HEK293T (cell line): ENCODE results near the gene C6orf136.

Experiments
- CTCF ChIA-PET: fragments of 350-600 bp; formaldehyde crosslinking; extraction: SDS; loops from one replicate; lab custom pipeline; 2021; ENCODE audit warnings: antibody characterized with exemption, inconsistent platforms; lab: Yijun Ruan, JAX
- POLR2A ChIA-PET: fragments of 350-600 bp; formaldehyde crosslinking; extraction: SDS; loops from one replicate; lab custom pipeline; 2020; ENCODE audit warnings: antibody characterized with exemption, inconsistent platforms; lab: Yijun Ruan, JAX
- DNase-seq: peaks from one replicate; pipeline ENCODE4 v3.0.0; 2012; ENCODE audit warnings: mixed read lengths; ENCODE audit errors: extremely low spot score
- ARNT ChIP-seq: fragments of 450-650 bp; IDR thresholded peaks from 2 replicates; pipeline ENCODE4 v1.6.1; 2017; ENCODE audit warnings: mild to moderate bottlenecking
- BHLHE40 ChIP-seq: fragments of 450-650 bp; IDR thresholded peaks from 2 replicates; pipeline ENCODE4 v1.6.1; 2016; ENCODE audit warnings: mild to moderate bottlenecking, moderate library complexity, borderline replicate concordance
- CTBP1 ChIP-seq: fragments of 450-650 bp; IDR thresholded peaks from 2 replicates; pipeline ENCODE4 v1.6.1; 2016; ENCODE audit warnings: borderline replicate concordance
- ELF4 ChIP-seq: fragments of 450-650 bp; IDR thresholded peaks from 2 replicates; pipeline ENCODE4 v1.6.1; 2017; ENCODE audit warnings: antibody characterized with exemption
- FOXA1 ChIP-seq: fragments of 450-650 bp; IDR thresholded peaks from 2 replicates; pipeline ENCODE4 v1.6.1; 2016; ENCODE audit warnings: mild to moderate bottlenecking
- FOXK2 ChIP-seq: fragments of 450-650 bp; IDR thresholded peaks from 2 replicates; pipeline ENCODE4 v1.6.1; 2016; ENCODE audit warnings: mild to moderate bottlenecking
- FOXM1 ChIP-seq: fragments of 450-650 bp; IDR thresholded peaks from 2 replicates; pipeline ENCODE4 v1.6.1; 2017; ENCODE audit warnings: mild to moderate bottlenecking, borderline replicate concordance
- HDGF ChIP-seq: fragments of 450-650 bp; IDR thresholded peaks from 2 replicates; pipeline ENCODE4 v1.6.1; 2017; ENCODE audit warnings: antibody characterized with exemption, borderline replicate concordance
- L3MBTL2 ChIP-seq: fragments of 450-650 bp; conservative IDR thresholded peaks from 2 replicates; pipeline ENCODE4 v1.6.1; 2016; ENCODE audit warnings: mild to moderate bottlenecking
- LEF1 ChIP-seq: fragments of 450-650 bp; IDR thresholded peaks from 2 replicates; pipeline ENCODE4 v1.6.1; 2017; ENCODE audit warnings: mild to moderate bottlenecking, borderline replicate concordance
- NFRKB ChIP-seq: fragments of 450-650 bp; IDR thresholded peaks from 2 replicates; pipeline ENCODE4 v1.6.1; 2016; ENCODE audit warnings: mild to moderate bottlenecking, moderate library complexity
- SP1 ChIP-seq: fragments of 450-650 bp; IDR thresholded peaks from 2 replicates; pipeline ENCODE4 v1.6.1; 2017
- SUZ12 ChIP-seq: fragments of 450-650 bp; IDR thresholded peaks from 2 replicates; pipeline ENCODE4 v1.6.1; 2016; ENCODE audit warnings: mild to moderate bottlenecking
- TARDBP ChIP-seq: fragments of 450-650 bp; IDR thresholded peaks from 2 replicates; pipeline ENCODE4 v1.6.1; 2016
- ZNF384 ChIP-seq: fragments of 450-650 bp; IDR thresholded peaks from 2 replicates; pipeline ENCODE4 v1.6.1; 2016
- TF ChIP-seq, protein P1 (sequence below): fragments of 450-650 bp; IDR thresholded peaks from 2 replicates; pipeline ENCODE4 v1.6.1; 2016

Gene C6orf136

DNA sequence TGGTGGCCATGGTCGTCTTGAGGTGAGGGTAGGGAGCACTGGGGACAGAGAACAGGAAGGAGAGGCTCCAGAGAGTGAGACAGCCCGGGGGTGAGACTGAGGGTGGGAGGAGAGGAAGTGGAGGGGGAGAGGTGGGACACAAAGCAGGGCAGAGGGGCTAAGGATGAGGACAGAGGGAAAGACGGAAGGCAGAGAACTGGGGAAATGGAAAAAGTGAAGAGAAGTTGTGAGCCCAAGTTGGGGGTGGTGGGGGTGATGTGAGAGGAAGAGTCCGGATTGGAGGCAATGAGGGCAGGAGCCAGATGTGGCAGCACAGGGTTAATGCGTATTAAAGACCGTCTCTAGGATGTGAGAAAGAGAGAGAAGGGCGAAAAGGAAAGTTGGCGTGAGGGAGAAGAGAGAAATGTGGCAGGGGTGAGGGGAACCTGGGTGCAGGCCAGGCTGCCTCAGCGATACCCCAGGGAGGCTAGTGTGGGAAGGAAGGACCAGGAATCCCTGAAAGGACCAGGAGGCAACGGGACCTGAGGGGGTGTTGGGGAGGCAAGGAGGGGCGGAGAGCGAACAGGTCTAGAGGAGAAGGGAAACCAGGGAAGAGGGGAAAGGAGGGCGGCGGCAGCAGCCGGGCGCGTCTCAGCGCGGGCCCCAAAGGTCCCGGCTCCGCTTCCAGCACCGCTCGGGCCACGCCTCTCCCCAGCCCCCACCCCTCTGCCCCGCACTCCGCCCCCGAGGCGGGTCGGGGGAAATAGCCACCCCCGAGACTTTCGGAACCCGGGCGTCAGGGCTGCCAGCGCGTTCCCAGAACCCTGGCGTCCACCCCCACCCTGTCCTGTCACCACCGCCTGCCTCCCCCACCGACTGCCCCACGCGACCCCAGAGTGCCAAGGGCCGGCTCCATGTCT lies 39.3 kb downstream of the C6orf136 start, which contains the start of gene PPP1R18:
PPP1R18 (minus strand) TSS at position 637 of the 899 bp plus-strand sequence; CDS start at position 10, 627 bp downstream.
- ChIA-PET CTCF (no interaction called here), POLR2A (interaction anchor here (0.8 to 1.2 kb wide), 2 partner anchors 11 to 32 kb away, joined by 3 read pairs; no protein-coding TSS in a partner anchor)
- TF ChIP-seq FOXK2: no peak
- no peak for TF ChIP-seq FOXA1
- TF ChIP-seq, protein P1, sequence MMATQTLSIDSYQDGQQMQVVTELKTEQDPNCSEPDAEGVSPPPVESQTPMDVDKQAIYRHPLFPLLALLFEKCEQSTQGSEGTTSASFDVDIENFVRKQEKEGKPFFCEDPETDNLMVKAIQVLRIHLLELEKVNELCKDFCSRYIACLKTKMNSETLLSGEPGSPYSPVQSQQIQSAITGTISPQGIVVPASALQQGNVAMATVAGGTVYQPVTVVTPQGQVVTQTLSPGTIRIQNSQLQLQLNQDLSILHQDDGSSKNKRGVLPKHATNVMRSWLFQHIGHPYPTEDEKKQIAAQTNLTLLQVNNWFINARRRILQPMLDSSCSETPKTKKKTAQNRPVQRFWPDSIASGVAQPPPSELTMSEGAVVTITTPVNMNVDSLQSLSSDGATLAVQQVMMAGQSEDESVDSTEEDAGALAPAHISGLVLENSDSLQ: no peak
- no peak for TF ChIP-seq FOXM1
- no peak for TF ChIP-seq HDGF
- no peak for TF ChIP-seq ZNF384
- TF ChIP-seq CTBP1: no peak
- no peak for TF ChIP-seq LEF1
- no peak for TF ChIP-seq ELF4
- no peak for TF ChIP-seq SP1
- no peak for TF ChIP-seq TARDBP
- no peak for TF ChIP-seq L3MBTL2
- peak; percentile 39 for DNase-seq

DNA sequence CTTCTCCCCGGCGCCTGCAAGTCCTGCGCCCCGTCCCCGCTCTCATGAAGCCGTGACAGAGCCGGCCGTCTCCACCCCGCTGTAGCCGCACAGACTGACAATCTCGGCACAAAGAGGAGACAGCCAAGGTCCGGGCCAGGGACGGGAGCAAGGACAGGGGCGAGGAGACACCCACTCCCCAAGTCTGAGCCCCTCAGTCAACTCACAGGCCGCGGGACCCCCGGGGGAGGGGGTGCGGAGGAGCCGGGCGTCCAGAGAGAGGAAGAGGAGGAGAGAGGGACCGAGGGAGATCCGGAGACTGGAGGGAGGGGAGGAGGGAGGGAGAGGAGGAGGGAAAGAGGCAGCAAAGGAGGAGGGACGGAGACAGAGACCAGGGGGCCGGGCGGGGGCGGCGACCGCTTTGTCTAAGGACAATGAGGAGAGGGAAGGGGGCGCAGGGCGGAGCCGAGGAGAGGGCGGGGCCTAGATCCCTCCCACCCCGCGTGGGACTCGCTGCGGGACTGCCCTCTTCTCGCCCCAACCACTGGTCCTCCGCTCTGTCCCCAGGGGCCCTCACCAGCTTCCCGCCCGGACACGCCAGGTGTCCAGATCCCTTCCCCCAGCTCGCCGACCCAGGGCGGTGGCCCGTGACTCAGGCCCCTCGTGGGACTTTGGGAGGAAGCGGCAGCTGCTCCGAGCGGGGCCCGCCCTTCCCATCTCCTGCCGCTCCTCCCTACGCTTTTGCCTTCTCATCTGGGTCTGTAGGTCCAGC lies 40.1 kb downstream of the C6orf136 start:
- POLR2A ChIA-PET: interaction anchor here (1.1 to 6.3 kb wide), 6 partner anchors 8 to 35 kb away, joined by 3 to 101 read pairs (median 6); partner anchors contain the start of genes DHX16 and MDC1
- TF ChIP-seq L3MBTL2 (0 out of 2 replicates have a peak, but pooled peaks have one; percentile 31), FOXM1 (no peak), TARDBP (peak; percentile 69), CTBP1 (no peak), ARNT (no peak), FOXK2 (no peak), ELF4 (no peak), FOXA1 (no peak), NFRKB (no peak), SP1 (no peak), SUZ12 (no peak)
- TF ChIP-seq, protein P1: peak; percentile 53; the same call in 1 of the 2 replicates
- CTCF ChIA-PET: interaction anchor here (0.5 to 1.9 kb wide), 3 partner anchors 8 to 44 kb away, joined by 3 to 6 read pairs (median 3); no protein-coding TSS in a partner anchor
- peak; percentile 54 for DNase-seq

DNA sequence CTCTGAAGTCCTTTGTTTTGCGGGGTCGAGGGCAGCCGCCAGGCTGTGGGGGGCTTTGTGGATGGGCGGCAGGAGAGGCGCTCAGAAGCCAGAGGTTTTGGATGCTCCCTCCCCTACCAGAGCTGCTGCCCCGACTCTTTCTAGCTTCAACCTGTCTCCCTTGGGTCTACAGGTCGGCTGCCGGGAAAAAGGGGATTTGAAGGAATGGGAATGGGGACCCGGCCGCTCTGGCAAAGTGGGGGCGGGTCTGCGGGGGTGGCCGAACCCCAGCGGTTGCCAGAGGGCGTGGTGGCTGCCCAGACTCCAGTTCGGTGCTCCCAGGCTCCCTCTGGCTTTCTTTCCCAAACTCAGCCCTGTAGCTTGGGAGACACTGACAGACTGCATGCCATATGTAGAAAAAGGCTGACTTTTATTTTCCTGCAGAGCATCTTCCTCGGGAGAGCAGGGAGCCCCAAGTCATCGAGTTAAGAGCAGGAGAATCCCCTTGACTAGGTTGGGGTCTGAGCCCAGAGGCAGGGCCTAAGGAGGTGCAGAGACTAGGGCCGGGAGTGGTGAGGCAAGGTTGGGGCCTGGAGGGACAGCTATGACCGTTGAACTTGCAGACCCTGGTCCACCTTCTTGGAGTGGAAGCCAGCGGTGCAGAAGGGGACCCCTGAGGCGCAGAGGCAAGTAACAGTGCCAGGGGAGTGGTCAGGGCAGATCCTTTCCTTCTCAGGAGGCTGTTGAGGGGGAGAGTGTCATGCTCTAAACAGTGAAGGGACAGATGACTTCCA lies 40.9 kb downstream of the C6orf136 start:
- CTCF ChIA-PET: interaction anchor here (0.7 to 1.9 kb wide), 3 partner anchors 9 to 43 kb away, joined by 3 to 6 read pairs (median 4); no protein-coding TSS in a partner anchor
- POLR2A ChIA-PET: interaction anchor here (1.1 to 6.3 kb wide), 7 partner anchors 9 to 34 kb away, joined by 3 to 101 read pairs (median 5); partner anchors contain the start of genes DHX16 and MDC1
- TF ChIP-seq HDGF (0 out of 2 replicates have a peak, but pooled peaks have one; percentile 24), ELF4 (no peak)
- no peak for DNase-seq

DNA sequence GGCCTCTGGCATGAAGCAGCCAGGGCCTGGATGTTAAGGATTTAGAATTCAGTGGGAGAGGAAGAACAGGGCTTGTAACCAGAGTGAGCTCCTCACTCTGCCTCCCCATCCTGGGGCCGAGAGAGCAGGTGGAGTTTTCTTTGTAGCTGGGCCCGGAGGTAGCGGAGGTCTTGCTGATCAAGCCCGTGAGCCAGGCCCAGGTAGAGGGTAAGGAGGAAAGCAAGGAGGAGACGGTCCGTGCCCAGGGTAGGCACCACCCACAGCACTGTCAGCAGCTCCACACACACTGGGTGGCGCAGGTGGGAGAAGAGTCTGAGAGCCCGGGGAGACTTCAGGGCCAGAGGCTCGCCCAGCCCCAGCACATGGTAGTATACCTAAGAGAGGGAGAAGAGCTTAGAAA lies 41.6 kb downstream of the C6orf136 start:
- POLR2A ChIA-PET: interaction anchor here (1.4 to 6.3 kb wide), 4 partner anchors 16 to 34 kb away, joined by 4 to 101 read pairs (median 32); partner anchors contain the start of gene MDC1
- CTCF ChIA-PET: interaction anchor here (0.7 to 1.9 kb wide), 3 partner anchors 9 to 42 kb away, joined by 3 to 6 read pairs (median 4); no protein-coding TSS in a partner anchor
- DNase-seq: no peak

DNA sequence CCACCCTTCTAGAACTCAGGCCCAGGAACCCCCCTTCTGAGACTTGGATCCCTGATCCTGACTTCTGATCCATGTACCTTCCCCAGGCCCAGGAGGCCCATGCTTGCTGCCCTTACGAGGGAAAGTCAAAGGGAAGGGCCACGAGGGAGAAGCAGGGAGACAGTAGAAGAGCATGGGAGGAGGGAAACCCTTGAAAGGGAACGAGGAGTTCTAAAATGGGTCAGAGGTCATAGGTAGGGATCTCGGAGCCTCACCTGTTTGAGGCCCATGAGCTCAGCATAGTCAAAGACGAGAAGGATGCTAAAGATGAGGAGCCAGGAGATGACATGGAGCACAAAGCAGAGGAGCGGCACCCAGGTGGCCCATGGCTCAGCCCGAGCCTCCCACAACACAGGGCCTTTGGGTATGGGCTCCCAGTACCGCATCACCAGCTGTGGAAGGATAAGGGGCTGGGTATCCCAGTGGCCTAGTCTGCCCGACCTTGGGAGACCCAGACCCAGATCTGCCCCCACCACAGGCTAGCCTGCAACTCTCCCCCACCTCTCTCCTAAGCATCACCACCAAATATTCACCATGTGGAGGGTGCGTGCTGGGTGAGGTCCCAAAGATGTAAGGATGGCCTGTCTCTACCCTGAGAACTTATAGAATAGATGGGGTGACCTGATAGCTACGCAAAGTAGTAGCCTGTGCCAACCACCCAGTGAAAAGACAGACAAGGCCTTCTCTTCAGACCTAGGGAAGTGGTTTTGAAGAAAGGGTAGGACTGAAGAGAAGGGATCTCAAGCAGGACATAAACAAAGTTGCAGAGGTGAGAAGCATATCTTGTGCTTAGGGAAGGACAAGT lies 42.3 kb downstream of the C6orf136 start:
- ChIA-PET CTCF (interaction anchor here (1.2 to 1.9 kb wide), 2 partner anchors 9 to 10 kb away, joined by 3 to 6 read pairs; no protein-coding TSS in a partner anchor), POLR2A (interaction anchor here (1.4 to 6.3 kb wide), 3 partner anchors 15 to 33 kb away, joined by 4 to 101 read pairs (median 57); partner anchors contain the start of gene MDC1)
- DNase-seq: no peak
- TF ChIP-seq SUZ12: no peak
- no peak for TF ChIP-seq ARNT
- TF ChIP-seq ZNF384: no peak
- TF ChIP-seq ELF4: no peak
- TF ChIP-seq HDGF: no peak
- TF ChIP-seq CTBP1: no peak
- no peak for TF ChIP-seq FOXA1
- TF ChIP-seq, protein P1: no peak
- no peak for TF ChIP-seq FOXK2
- no peak for TF ChIP-seq NFRKB
- no peak for TF ChIP-seq LEF1
- no peak for TF ChIP-seq TARDBP
- no peak for TF ChIP-seq L3MBTL2
- no peak for TF ChIP-seq FOXM1
- TF ChIP-seq BHLHE40: no peak

More for the DNA sequence above, 41.6 kb downstream of the C6orf136 start:
- TF ChIP-seq LEF1 (no peak), ARNT (no peak), L3MBTL2 (no peak)
